ENCODE measurements around the gene FBXO45. TPM values are rescaled to one million over a fixed set of nuclear protein-coding genes. Genes with fewer than 3 reads are reported as not detected.

FBXO45 gene
- total RNA-seq, 4 donors from 2014 or later, result 7.5 to 25.7 (median 17.3) TPM

DNA sequence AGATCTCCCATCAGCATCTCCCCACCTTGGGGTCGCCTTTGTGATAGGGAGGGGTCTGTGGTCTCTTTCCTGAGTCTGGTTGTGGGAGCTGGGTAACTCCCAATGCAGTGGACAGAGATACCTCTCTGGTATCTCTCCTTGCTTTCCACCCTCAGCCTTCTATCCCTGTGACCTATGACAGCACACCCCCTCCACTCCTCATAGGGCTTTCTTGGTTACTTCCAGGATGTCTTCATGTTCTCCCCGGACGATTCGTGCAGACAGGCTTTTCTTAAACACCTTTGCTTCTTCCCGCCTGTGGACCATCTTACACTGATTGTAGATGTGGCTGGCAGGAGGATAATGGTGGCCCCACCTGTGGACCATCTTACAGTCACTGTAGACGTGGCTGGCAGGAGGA lies 56.9 kb downstream of the FBXO45 start:
- H3K4me1 ChIP-seq, result peaks cover 20% of the 10 kb centered on the region
- 92% methylated on average over 5 of the region's 6 CpGs for WGBS
- H3K36me3 ChIP-seq, result no peaks in the 10 kb centered on the region
- peak overlapping the region; percentile 88 for H3K27ac ChIP-seq
- H3K9me3 ChIP-seq, result no peaks in the 10 kb centered on the region
- TF ChIP-seq CTCF (IDR thresholded peaks at IDR 0.05) (no peak), POLR2AphosphoS5 (IDR thresholded peaks at IDR 0.05) (no peak), EP300 (IDR thresholded peaks at IDR 0.05) (no peak), POLR2A (IDR thresholded peaks at IDR 0.05) (no peak)
- H3K4me3 ChIP-seq, result no peak overlapping the region
- H3K27me3 ChIP-seq, result no peaks in the 10 kb centered on the region
- no peak for DNase-seq (ENCODE audit: low spot score in 2 of 2)

GRCh38 chr3:196627918-196628231 lies 59.4 kb downstream of the FBXO45 start:
- Histone ChIP-seq H3K36me3 (no peaks in the 10 kb centered on the region), H3K27me3 (no peaks in the 10 kb centered on the region), H3K4me1 (peaks cover 33% of the 10 kb centered on the region), H3K27ac (no peak overlapping the region), H3K4me3 (no peak overlapping the region), H3K9me3 (no peaks in the 10 kb centered on the region)
- no peak for DNase-seq (ENCODE audit: low spot score in 2 of 2)
- no peak for TF ChIP-seq CTCF (IDR thresholded peaks at IDR 0.05)
- no peak for TF ChIP-seq EP300 (IDR thresholded peaks at IDR 0.05)
- TF ChIP-seq POLR2AphosphoS5 (IDR thresholded peaks at IDR 0.05), result no peak
- TF ChIP-seq POLR2A (IDR thresholded peaks at IDR 0.05), result no peak
- WGBS, result 92% methylated on average over 8 of the region's 8 CpGs

DNA sequence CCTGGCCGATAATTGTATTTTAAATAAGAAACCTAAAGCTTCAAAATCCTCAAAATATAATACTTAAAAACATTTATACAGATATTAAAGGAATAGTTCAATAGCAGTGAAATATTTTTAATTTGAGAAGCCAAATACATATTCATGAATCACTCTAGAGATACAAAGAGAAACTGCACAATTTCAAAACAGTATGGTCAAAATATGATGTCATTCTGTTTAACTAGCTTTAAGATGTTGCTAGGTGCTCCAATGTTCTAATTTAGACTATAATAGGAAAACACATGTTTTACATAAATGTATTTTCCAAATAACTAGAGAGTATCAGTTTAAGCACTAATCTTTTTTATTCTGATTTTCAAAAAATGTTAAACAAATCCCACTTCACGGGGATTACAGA lies 60.8 kb downstream of the FBXO45 start:
- no peak for DNase-seq (ENCODE audit: low spot score in 2 of 2)
- TF ChIP-seq CTCF (IDR thresholded peaks at IDR 0.05), result no peak
- no peak for TF ChIP-seq POLR2AphosphoS5 (IDR thresholded peaks at IDR 0.05)
- no peak for TF ChIP-seq EP300 (IDR thresholded peaks at IDR 0.05)
- no peak for TF ChIP-seq POLR2A (IDR thresholded peaks at IDR 0.05)
- 98% methylated on average over 2 of the region's 2 CpGs for WGBS

DNA sequence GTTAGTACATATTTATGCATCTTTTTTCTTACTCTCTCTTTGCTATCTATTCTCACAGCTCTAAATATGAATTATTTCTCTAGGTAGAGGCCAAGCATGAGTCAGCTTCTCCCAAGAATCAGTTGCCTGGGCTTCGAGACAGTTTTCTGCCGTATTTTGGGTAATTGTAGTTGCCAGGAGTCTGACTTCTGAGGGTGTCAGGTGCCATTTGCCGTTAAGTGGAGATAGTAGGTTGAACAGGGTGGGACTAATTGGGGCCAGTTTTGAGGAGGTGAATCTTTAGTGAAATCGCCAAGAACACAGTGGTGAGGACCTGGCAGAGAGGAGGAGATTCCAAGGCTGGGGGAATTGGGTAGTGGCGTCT lies 63.2 kb downstream of the FBXO45 start:
- TF ChIP-seq EP300 (IDR thresholded peaks at IDR 0.05) (no peak), POLR2AphosphoS5 (IDR thresholded peaks at IDR 0.05) (no peak), CTCF (IDR thresholded peaks at IDR 0.05) (no peak), POLR2A (IDR thresholded peaks at IDR 0.05) (no peak)
- Histone ChIP-seq H3K9me3 (no peaks in the 10 kb centered on the region), H3K4me3 (peak overlapping the region; percentile 79), H3K27ac (peak overlapping the region; percentile 91), H3K4me1 (peaks cover 20% of the 10 kb centered on the region), H3K36me3 (no peaks in the 10 kb centered on the region), H3K27me3 (no peaks in the 10 kb centered on the region)
- WGBS, result 7% methylated on average over 5 of the region's 5 CpGs
- no peak for DNase-seq (ENCODE audit: low spot score in 2 of 2)

More for the DNA sequence above, 60.8 kb downstream of the FBXO45 start:
- Histone ChIP-seq H3K9me3 (no peaks in the 10 kb centered on the region), H3K4me1 (peaks cover 27% of the 10 kb centered on the region), H3K27ac (no peak overlapping the region), H3K27me3 (no peaks in the 10 kb centered on the region), H3K4me3 (no peak overlapping the region), H3K36me3 (no peaks in the 10 kb centered on the region)

- peak; percentile 90 to 93 for DNase-seq (ENCODE audit: low spot score in 2 of 2)
- Histone ChIP-seq H3K27me3 (no peaks in the 10 kb centered on the region), H3K9me3 (no peaks in the 10 kb centered on the region), H3K4me1 (peaks cover 23% of the 10 kb centered on the region), H3K27ac (peak overlapping the region; percentile 91), H3K4me3 (peak overlapping the region; percentile 79), H3K36me3 (no peaks in the 10 kb centered on the region)
- under 1% methylated on average over 23 of the region's 43 CpGs for WGBS
- TF ChIP-seq POLR2AphosphoS5 (IDR thresholded peaks at IDR 0.05) (peak in 1 of 3 donors; percentile 44), EP300 (IDR thresholded peaks at IDR 0.05) (no peak), CTCF (IDR thresholded peaks at IDR 0.05) (peak in 1 of 2 donors; percentile 24), POLR2A (IDR thresholded peaks at IDR 0.05) (peak in 1 of 2 donors; percentile 52)
Measured at GRCh38 chr3:196632046-196632751, 63.7 kb downstream of the FBXO45 start.

Measured in suprapubic skin (tissue), 4 donors.